Measurements from ENCODE around the gene CDCA4.
A peak's percentile ranks its signal among the peaks of the same experiment; 100 is the strongest.

Gene CDCA4

DNA sequence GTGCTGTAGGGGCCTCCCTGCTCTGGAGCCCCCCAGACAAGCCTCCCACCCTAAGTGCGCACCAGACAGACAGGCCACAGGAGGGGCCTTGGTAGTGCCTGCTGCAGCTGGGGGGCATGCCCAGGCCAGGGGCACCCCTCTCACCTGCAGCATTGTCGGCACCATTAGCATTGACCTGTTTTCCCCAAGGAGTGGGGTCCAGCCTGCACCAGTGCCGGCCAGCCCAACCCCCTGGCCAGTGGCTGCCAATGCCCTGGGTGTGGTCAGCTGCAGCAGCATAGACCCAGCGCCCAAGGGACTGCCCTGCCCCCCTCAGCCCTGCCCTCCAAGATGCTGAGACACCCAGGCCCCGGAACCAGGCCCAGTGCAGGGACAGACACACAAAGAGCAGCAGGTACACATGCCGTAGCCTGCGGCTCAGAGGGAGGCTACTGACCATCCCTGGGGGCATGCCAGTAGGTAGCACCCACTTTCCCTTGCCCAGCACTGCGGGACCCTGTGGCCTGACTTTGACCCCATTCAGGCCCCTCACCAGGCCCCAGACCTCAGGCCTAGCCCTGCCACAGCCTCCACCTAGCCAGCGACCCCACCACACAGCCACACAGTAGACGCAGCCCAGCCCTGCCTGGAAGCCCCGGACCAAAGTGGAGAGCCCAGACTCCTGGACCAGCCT, 43.7 kb downstream of the CDCA4 start:
- DNase-seq (ENCODE audit: low read depth in 1 of 2, low spot score in 1 of 2) = no peak

DNA sequence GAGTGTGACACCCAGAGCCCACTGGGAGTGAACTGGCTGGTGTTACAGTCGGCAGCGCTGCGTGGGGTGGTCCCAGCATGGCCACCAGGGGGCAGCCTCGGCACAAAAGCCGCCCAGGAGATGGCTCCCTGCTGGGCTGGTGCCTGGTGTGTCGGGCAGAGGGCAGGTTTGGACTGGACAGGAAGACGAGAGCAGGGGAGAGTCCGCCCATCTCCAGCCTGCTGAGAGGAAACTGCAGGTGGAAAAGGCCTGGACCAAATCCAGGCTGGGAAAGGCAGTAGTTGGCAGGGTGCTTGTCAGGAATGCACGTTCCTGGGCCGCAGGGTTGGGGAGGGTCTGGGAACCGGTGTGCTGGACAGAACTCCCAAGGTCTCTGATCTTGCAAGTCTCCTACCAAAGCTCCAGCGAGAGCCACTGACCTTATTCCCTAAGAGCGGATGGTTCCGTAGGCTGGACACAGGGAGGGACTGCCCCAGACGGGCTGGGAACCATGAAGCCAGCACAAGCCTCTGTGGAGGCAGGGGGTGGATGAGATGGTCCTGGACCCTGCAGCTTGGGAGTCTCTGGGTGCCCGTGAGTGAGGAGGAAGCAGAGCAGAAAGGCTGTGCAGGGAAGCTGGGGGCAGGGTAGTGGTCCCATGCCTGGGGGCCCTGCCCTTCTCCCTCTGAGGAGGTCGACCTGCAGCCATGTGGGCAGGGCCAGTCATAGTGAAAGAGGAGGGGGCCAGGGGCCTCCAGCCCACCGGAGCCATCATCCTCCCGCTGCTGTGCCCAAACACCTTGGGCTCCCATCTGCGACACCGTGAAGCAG, 44.5 kb downstream of the CDCA4 start:
- peak; percentile 81 to 85 for DNase-seq (ENCODE audit: low read depth in 1 of 2, low spot score in 1 of 2)

DNA sequence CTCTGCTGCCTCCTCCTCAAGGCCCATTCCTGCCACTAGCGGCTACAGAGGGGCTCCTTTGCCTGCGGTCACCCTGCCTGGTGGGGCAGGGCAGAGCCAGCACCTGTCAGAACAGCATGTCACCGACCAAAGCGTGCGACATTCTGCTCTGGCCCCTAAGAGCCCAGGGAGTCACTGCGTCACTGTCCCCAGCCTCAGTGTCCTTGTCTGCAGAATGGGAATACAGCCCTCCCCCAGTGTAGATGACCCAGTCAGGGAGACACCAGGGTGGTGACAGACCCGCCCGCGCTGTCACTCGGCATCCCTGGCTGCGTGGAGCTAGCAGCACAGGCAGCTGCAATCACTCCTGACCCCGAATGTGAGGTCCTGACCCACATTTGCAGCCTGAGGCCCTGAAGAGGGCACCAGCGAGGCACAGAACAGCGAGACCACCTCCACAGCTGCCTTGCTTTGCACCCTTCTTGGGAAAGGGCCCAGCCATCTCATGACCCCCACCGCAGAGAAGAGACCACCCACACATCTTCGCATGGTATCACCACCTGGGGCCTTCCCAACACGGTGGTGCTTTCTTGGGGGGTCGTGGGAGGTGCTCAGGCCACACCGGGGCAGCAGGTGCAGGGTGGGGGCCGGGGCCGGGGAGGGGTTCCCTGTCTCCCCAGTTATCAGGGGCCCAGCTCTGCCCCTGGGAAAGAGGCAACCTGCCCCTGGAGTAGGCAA, 45.2 kb downstream of the CDCA4 start:
- no peak for DNase-seq (ENCODE audit: low read depth in 1 of 2, low spot score in 1 of 2)

DNA sequence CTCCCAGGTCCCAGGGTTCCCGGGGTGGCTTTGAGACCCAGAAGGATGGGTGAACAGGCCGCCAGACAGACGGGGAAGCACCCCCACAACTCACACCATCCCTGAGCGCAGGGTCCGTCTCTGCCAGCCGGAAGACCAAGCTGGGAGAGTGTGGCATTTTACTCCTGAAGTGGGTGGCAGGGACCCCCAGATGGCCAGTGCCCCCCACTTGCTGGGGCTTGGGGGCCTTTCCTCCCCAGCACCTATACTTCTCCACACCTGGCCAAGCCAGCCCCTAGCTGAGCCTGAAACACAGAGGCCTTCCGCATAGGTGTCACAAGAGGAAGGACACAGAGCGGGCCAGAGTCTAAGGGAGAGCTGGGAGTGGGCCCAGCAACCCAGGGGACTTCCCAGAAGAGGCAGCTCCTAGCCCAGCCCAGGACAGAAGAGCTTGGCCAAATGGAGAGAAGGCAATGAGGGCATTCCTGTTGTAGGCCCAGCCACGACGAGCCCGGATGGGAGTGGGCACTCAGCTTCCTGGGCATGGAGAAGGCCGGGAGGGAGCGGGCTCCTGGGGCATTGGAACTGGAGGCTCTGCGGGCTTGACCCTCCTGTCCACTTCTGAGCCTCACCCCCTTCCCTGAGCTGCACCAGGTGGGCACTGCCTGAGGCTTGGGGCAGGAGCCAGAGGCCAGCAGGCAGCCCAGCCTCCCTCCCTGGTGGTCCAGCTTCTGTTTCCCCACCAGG, 46.1 kb downstream of the CDCA4 start:
- no peak for DNase-seq (ENCODE audit: low read depth in 1 of 2, low spot score in 1 of 2)

DNA sequence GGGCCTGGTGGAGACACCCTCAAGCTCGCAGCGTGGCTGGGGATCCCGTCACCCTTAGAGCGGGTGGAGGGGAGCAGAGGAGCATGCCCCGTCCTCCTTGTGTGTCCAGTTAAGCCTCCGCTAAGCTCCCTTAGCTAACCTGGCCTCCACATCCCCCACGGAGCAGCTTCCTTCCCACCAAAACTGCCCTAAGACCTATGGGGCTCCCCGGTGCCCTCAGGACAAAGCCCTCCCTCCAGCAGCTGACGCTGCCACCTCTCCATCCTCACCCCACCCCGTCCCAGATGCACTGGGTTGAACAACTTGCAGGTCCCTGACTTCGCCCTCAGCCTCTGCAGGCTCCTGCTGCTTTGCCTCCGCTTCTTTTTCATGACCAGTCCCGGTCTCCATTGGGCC, 46.7 kb downstream of the CDCA4 start:
- no peak for DNase-seq (ENCODE audit: low read depth in 1 of 2, low spot score in 1 of 2)

DNA sequence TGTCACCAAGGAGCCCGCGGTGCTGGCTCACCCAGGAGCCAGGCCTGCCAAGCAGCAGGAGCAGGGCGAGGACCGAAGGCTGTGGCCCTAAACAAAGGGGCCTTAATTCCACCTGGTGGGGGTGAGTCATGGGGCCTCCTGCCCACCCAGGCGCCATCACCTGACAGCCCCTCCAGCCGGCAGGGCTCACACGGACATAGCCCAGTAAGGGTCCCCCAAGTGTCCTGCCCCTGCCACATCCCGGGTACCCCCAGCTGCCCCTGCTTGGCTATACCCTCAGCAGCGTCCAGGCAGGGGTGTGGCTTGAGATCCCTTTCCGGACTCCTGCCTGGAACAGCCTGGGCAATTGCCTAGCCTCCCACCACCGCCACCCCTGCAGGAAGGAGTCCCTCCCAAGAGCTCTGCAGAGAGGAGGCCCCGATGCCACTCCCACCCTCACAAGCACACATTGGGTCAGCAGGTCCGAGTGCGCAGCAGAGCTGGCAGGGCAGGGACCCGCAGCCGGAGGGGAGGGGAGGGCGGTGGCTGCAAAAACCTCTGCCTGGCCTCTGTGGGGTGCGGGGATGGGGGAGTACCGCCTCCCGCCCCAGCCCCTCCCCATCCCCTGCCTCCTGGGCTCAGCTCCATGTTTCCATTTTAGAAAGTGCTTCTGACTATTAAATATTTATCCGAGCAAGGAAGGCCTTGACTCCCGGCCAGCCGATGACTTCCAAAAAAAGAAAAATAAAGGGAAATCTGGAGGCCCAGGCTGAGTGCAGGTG, 47.3 kb downstream of the CDCA4 start:
- no peak for DNase-seq (ENCODE audit: low read depth in 1 of 2, low spot score in 1 of 2)

DNA sequence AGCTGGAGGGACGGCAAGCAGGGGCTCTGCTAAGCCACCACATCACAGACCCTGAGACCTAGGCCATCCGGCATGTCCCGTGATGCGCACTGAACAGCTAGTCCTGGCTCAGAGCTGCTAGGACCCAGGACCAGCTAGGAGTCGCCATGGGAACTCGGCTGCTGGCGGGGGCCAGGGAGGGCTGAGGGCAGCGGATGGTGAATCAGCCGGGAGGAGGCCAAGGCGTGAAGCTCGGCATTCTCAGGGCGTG, 47.8 kb downstream of the CDCA4 start:
- DNase-seq (ENCODE audit: low read depth in 1 of 2, low spot score in 1 of 2) = no peak

DNA sequence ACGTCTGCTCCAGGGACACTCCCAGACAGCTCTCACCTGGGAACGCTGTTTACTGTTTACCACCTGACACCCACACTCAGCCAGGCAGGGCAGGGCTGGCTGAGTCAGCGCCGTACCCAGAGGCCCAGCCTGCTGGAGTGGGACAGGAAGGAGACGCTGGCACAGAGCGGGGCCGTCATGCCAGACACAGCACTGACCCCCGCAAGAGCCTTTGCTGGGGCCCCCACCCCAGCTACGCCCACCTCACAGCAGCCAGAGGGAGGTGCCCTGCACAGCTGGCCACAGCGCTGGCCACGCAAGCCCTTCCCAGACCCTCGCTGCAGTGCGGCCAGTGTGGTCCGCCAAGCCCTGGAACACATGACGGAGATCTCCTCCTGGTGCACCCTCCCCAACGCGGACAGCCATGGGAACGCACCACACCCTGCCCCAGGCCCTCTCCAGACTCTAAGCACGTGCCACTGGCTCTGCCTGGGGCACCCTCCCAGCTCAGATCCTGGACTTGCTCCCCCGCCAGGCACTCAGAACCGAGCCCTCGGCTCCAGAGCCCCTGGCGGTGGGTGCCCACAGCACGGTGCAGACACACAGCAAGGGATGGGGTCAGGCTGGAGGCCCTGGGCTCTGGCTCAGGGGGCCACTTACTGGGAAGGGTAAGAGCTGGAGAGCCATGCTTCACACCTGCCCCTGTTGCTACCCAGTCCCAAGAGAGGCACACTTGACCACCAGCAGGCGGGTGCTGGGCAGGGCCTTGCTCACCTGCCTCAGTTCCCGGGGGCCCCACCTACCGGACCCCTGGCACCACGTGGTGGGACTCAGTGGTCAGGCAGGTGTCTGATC, 48.4 kb downstream of the CDCA4 start:
- DNase-seq (ENCODE audit: low read depth in 1 of 2, low spot score in 1 of 2) = no peak

DNA sequence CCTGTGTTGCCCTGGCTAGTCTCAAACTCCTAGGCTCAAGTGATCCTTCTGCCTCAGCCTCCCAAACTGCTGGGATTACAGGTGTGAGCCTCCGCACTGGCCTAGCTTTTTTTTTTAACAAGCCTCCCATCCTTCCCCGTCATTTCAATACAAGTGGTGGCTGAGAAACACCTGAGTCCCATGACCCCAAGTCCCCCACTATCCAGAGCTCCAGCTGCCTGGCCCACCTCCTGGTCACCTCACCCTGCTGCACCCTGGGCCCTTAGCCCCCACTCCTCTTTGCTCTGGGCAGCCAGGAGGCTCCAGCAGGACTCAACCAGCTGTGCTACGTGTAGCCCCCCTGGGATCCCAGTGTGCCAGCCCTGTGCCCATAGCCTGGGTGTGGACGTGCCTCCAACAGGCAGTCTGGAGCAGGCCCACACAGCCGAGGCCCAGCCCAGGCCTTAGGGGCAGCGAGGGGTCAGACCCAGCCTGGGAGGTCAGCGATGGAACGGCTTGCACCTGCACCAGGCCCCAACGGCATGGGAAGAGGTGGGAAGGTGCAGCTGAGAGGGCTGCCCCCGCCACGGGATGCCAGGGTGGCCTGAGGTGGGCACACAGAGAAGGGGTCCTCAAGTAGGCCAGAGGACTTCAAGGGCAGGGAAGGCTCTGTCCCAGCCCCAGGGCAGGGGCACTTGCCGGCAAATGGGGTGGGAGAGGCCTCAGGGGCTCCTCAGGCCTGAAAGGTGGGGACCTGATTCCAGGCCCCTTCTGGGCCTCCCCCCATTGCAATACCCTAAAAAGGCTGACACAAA, 49.2 kb downstream of the CDCA4 start:
- DNase-seq (ENCODE audit: low read depth in 1 of 2, low spot score in 1 of 2) = no peak

DNA sequence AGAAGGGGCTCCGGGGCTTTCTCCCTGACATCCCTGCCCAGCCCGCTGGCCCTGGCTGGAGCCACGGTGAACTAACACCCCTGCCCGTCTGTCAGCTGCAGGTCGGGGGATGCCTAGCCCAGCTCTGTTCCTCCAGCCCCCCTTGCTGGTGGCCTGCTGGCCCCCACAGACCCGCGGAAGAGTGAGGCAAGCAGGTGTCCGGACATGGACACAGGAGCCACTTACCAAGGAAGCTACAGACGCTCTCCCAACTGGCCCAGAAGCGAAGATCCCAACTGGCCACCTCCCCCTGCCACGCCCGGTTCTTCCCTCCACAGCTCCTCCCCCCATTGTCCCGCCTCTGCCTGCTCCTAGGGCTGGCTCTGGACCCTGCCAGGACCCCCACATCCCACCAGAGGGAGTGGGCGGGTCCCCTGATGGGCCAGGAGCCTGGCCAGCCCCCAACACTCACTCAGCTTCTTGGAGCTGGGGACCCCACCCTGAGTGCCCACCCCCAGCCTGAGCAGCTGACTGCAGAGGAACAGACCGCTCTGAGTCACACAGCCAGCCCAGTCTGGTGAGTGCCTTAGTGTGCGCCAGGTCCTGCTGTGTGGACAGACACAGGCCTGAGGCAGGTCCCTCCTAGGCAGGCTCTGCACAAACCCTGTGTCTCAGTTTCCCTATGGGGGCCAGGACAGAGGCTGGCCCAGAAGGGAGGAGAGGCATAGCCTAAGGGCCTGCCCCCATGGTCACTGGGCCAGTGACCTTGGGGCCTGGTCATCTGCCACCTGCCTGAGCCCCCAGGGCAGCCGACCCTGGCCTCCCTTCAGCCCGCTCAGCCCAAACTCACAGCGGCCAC, 50.4 kb downstream of the CDCA4 start:
- no peak for DNase-seq (ENCODE audit: low read depth in 1 of 2, low spot score in 1 of 2)

DNA sequence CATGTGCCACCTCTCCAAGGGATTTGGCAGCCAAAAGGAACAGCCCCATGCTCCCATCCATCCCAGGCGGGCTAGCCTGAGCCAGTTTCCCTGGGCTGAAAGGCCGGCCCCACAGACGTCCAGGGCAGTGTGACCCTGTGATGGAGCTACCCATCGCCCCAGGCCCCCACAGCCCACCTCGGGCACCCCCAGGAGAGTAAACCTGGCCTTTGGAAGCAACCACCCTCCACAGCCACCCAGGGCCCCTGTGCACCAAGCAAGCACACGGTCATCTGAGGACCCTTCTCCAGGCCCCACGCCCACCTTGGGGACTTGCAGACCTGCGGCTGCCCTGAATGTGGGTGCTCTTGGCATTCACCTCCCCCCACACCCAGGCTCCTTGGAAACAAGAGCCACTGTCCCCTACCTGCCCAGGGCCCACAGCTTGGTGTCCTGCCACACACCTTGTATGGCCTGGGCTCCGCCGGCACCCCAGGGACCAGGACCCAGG, 51.1 kb downstream of the CDCA4 start:
- no peak for DNase-seq (ENCODE audit: low read depth in 1 of 2, low spot score in 1 of 2)

DNA sequence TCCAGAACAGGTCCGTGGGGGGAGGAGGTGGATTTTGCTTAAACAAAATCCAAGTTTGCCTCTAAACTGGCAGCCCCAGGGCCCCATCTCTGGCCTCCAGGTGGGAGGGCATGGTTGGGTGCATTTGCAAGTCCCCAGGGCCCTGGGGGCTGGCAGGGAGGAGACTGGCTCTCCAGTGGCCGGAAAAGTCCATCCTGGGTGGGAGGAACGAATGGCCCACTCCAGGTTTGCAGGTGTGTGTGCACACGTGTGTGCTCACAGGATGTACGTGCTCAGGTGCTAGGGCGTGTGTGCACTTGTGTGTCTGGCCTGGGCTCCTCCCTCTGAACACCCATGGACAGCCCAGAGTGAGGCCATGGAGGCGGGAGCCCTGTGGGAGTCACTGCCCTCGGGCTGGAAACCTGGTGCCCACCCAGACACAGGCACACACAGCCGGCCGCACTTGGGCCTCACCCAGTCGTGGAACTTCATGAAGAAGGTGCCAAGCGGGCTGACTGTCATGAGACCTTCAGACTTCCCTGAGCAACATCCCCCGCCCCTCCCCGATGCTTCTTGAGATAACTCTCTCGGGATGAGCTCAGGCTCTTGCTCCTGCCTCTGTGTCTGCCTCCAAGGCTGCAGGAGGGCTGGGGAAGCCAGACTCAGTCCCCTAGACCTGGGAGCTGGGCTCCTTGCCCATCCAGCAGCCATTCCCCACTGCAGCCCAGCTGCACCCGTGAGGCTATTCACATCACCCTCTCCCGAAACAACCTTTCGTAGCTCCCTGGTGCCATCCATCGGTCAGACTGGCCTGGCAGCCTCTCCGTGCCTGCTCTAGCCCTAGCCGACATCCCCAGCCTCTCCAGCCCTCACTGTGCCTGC, 52.1 kb downstream of the CDCA4 start:
- DNase-seq (ENCODE audit: low read depth in 1 of 2, low spot score in 1 of 2) = no peak

DNA sequence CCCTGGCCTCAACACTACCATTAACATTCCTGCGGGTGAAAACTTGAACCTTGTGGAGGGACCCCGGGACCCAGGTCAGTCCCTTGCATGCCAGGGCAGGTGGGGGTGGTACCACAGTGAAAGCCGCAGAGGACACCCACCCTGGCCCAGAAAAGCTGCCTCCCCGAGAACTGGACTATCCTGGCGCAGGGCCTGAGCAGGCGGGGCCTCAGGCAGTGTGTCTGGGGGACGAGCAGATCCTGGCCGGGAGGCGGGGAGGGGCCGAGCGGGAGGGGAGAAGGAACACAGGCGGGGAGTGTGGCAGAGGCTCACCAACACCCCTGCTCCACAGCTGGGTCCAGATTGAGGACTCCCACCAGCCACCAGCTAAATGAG, 52.7 kb downstream of the CDCA4 start:
- DNase-seq (ENCODE audit: low read depth in 1 of 2, low spot score in 1 of 2) = no peak

DNA sequence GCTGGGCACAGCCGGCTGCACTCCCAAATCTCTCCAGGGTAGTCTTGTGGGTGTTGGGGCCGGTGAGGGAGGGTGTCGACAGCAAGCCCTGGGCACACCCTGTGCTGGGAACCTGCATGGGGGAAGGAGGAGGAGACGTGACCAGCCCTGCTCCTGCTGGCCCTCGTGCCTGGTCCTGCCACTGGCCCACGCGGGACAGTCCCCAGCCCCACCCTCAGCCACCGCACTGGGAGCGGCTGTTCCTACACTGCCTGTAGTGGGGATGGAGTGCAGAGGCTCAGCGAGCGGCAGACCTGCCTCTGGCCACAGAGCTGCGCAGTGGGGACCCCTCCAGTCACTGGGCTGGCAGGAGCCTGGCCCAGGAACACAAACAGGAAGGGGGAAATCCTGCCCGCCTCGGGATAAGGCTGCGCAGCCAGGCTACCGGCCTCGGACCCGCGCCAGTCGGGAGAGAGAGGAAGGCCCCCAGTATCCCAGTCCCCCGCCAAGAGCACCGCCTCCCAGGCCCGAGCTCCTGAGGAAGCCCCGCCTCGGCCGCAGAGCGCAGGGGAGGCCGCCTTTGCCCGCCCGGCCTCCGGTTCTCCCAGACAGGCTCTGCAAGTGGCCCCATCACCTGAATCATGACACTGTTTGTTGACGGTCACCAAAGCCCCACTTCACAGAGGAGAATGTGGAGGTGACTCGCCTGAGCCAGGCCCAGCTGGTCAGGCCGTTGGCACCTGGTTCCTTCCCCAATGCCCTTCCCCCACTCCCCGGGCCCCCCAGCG, 53.3 kb downstream of the CDCA4 start:
- no peak for DNase-seq (ENCODE audit: low read depth in 1 of 2, low spot score in 1 of 2)

DNA sequence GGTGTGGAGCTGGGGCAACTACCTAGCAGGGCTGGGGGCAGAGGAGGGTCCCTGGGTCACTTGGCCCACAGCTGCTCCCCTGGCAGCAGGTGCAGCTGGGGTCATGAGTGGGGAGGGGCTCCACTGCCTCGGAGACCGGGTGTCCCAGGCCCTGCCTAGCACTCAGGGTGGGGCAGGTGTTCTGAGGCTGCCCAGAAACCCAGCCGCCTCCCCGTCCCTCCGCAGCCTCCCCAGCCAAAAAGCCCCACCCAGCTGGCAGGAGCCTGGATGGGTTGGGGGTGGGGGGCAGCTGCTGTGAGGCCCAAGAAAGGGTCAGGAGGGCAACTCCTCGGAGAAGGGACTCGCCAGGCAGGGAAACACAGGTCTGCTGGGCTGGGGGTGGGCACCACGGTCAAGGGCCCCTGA, 53.9 kb downstream of the CDCA4 start:
- no peak for DNase-seq (ENCODE audit: low read depth in 1 of 2, low spot score in 1 of 2)

DNA sequence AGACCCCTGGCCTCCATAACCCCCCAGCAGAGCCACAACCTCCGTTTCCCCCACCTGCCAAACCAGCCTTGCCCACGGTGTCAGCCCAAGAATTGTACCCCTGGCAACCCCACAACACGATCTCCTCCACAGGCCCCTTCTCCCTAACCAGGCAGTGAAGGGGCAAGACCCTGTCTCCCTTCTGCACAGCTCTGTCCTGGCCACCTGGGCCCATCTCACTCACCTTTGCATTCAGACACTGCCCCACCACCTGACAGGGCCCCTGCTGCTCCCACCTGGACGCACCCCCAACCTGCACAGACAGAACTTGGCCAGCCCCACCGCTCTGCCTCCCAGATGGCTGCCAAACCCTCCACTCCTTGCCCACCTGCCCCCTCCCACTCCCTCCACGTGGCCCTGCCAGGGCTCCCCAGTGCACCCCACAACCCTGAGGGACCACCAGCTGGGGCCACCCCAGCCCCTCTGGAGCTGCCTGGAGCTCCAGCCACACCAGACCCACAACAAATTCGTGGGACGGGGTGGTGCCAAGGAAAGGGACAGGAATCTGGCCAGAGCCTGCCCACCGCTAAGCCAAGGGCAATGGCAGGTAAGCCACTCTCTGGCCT, 54.5 kb downstream of the CDCA4 start:
- no peak for DNase-seq (ENCODE audit: low read depth in 1 of 2, low spot score in 1 of 2)

Data from activated CD4-positive, alpha-beta T cell treated with anti-CD3 and anti-CD28 coated beads, Interleukin-2, amount 50 U/mL, for 24 hours (primary cell).